GM18520 (cell line): Measurements from ENCODE around the gene ADCY10.
"Not testable (repeated sequence)": the region's sequence is repeated elsewhere in the genome, so short reads cannot be mapped to it uniquely, and the experiment has no call there.

ENCODE experiments used
- ATAC-seq: cut with Tn5 transposase; IDR thresholded peaks from one replicate; pipeline ENCODE4 v1.9.1; 2021; ENCODE audit not compliant: unreplicated experiment

ADCY10 gene

GRCh38 chr1:167860231-167860923 is 53.6 kb downstream of the ADCY10 start:
- no peak for ATAC-seq

GRCh38 chr1:167856711-167857418 is 57.1 kb downstream of the ADCY10 start:
- ATAC-seq, result no peak

DNA sequence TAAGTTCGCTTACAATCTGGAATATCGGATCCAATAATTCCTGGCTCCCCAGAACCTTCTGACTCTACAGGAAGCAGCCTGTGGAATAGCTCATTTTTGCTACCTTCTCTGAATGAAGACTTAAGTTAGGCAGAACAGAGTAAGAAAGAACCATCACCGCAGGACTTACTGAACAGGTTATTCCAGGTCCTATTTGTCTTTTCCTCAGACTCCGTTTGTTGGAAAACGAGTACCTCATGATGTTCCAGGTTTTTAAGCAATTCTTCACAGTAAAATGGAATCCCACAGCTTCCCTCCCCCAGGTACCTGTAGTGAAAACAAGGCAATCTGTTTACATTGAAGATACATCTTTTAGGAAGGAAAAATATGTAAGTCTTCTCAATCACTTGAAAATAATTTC is 59.8 kb downstream of the ADCY10 start:
- no peak for ATAC-seq

GRCh38 chr1:167849666-167850065 is 64.3 kb downstream of the ADCY10 start:
- ATAC-seq, result no peak

DNA sequence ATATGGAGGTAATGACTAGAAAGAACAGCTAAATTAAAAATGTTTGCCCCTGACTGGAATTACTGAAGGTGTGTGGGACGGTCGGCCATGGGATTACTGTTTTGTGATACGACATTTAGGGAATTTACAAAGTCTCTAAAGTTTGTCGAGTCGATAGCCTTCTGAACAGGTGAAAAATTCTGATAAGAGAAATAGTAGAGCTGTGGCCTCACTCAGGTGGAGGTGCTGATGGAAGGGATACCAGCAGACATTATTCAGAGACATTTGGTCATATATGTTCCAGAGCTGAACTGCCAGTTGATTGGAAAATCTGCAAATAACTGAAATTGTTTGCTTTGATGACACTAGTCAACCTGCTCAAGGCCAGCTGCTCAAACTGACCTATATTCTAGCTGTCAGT is 71.1 kb downstream of the ADCY10 start:
- ATAC-seq, result no peak

- ATAC-seq, result no peak
Measured at GRCh38 chr1:167841530-167841929, 72.4 kb downstream of the ADCY10 start.

GRCh38 chr1:167839009-167839408 is 74.9 kb downstream of the ADCY10 start:
- no peak for ATAC-seq

GRCh38 chr1:167837326-167837725 is 76.6 kb downstream of the ADCY10 start:
- ATAC-seq, result no peak

- ATAC-seq, result no peak
Measured at GRCh38 chr1:167836197-167836596, 77.7 kb downstream of the ADCY10 start.

GRCh38 chr1:167833904-167834303 is 80.0 kb downstream of the ADCY10 start:
- ATAC-seq, result no peak

DNA sequence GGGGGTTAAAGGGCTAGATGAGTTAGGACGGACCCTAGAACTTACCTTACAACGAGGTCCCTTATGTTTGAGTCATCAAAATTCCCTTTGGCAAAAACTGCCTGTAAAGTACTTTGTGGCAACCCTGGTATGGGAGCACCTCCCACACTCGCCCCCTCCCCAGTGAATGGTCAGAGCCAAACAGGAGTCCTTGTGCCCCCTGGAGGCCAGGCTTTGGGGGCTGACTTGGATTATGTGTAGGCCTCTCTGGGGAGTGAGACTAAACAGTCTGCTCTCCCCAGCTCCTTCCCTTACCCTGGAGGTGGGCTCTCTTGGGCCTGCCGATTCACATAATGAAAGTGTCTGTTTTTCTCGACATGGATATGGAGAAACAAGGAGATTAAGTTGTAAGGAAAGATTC is 81.2 kb downstream of the ADCY10 start:
- ATAC-seq, result no peak

DNA sequence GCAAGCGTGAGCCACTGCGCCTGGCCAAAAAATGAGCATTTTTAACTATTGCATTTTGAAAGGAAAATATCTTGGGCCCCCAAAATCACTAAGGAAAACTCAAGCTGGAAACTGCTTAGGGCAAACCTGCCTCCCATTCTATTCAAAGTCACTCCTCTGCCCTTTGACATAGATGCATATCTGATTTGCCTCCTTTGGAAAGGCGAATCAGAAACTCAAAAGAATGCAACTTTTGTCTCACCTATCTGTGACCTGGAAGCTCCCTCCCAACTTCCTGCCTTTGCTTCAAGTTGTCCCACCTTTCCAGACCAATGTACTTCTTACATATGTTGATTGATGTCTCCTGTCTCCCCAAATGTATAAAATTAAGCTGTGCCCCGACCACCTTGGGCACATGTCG is 83.3 kb downstream of the ADCY10 start:
- ATAC-seq, result not testable (repeated sequence)

DNA sequence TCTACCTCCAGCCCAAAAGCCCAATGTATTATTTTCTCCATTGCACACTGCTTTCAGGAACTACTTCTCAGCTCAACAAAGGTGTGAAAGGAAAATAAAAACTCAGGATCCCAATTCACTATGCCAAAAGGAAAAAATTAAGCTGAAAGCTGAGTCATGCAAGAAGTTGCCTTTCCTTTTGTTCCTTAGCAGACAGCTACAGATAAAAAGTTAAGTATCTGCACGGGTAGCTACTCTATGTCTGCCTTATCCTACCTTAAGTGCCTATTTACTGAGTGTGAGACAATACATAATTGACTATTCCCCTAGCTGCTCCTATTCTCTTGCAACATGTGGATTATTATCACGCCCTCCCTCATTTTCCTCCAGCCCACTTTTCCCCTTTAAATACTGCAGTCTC is 84.1 kb downstream of the ADCY10 start:
- no peak for ATAC-seq

GRCh38 chr1:167826127-167826526 is 87.8 kb downstream of the ADCY10 start:
- no peak for ATAC-seq

DNA sequence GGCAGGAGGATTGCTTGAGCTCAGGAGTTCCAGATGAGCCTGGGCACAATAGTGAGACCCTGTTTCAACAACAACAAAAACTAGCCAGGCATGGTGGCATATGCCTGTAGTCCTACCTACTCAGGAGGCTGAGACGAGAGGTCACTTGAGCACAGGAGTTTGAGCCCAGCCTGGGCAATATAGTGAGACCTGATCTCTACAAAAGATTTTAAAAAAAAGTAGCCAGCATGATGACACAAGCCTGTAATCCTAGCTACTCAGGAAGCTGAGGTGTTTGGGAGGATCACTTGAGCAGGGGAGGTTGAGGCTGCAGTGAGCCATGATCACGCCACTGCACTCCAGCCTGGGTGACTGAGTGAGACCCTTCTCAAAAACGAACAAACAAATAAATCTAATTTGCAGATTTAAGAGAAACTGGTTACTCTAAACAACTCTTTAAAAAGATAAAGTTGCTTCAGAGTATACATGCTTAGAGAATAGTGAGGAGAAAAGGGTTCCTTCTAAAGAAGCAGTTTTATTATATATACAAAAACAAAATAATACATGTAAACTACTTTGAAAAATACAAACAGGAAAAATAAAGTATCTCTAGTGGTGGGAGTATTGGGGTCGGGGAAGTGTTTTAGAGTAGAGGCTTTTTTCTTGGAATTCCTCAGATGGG is 88.4 kb downstream of the ADCY10 start:
- no peak for ATAC-seq

DNA sequence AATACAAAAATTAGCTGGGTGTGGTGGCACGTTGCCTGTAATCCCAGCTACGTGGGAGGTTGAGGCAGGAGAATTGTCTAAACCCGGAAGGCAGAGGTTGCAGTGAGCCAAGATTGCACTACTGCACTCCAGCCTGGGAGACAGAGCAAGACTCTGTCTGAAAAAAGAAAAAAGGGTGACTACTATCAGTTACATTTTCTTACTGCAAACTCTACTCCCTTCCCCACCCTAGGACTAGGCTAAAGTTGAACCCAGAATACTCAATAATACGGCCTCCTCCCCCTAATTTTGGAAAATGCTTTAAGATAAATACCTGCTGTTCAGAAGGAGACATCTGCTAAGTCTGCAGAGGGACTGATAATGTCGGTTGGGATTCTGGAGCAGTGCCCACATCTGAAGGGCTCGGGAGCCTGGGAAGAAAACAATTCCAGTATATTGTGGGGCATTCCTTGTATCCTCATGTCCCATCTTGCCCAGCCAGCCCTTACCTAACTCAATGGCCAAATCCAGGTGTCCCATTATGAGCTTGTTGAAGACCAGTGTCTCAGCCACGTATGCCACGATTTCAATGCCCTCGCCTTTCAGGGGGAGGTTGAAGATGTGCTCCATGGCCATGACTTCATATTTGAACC is 89.7 kb downstream of the ADCY10 start:
- no peak for ATAC-seq

- ATAC-seq, result no peak
Measured at GRCh38 chr1:167821969-167822685, 91.8 kb downstream of the ADCY10 start.

DNA sequence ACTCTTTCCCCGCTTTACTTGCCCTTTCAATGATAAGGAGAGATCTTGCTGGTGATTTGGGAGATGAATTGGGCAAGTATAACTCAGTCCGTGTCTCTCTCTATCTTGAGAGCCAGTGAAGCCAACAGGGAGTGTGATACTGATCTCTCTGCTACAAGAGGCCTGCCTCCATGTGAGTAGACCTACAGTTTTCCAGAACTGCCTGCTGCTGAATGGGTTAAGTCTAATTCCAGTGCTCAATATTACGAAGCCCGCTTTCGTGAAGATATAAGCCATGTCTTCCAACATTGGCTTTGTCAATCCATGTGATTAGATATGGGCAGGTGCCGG is 92.6 kb downstream of the ADCY10 start:
- no peak for ATAC-seq

DNA sequence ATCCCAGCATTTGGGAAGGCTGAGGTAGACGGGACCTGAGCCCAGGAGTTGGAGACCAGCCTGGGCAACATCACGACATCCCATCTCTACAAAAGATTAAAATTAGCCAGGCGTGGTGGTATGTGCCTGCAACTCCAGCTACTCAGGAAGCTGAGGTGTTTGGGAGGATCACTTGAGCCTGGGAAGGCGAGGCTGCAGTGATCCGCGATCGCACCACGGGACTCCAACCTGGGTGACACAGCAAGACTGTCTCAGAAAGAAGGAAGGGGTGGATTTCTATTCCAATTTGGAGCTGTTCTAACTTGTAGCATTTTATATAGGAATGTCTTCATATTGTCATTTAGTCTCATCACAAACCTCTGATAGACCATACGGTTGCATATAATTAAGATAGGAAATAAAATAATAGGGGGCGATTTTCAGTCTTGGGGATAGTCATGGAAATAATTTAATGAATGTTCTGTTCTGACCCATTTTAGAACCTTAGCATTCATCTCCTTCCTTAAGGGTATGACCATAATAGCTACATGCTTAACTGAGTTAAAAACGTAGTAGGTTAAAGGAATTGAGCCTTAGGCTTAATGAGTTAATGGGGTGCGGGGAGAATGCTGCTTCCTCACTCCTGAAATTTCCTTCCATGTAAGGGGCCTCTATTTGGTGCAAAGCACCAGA is 93.1 kb downstream of the ADCY10 start:
- no peak for ATAC-seq

DNA sequence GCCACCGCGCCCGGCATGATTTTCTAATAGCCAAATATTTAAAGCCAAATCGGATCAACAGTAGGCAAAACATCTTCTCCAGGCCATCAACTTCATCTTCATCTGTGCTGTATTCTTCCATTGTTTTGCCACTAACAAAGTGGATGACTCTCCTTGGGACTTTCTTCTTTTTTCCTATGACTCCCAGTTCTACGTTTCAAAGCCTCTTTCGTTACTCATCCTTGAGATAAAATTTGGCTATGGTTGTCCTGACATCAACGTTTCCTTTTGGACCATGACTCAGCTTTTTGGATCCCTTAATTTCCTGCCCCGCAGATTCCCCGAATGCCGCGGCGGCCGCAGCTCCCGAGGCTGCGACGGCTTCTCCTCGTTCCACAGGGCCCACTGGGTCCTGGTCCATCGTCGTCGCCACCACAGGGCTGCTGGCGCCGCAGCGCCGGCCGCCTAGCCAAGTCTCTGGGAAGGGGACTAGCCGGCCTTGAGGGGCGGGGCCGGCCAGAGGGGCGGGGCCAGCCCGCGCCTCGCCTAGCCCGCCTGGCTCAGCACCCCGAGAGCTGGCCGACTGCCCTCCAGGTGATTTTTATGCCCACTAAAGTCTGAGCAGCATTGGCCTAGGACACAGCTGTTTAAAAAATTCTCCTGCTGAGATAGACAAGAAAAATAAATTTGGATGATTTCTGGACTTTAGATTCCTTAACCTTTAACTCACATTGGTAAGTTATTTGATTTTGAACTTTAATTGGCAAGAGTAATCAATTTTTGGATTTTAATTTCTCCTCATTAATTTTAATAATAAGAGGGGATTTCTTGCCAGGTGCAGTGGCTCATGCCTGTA is 93.9 kb downstream of the ADCY10 start:
- ATAC-seq, result no peak
